ENCODE measurements around the gene CDC73.

Gene CDC73

GRCh38 chr1:193102662-193103061 is 19.2 kb upstream of the CDC73 start:
- no peak overlapping the region for H3K4me3 ChIP-seq (ENCODE audit: low read length)
- peaks cover 16% of the 10 kb centered on the region; the same call in 1 of the 2 replicates for H3F3A ChIP-seq (ENCODE audit: insufficient read depth, low read length)
- DNase-seq, result no peak
- H4K20me1 ChIP-seq (ENCODE audit: insufficient read depth, low read length), result no peaks in the 10 kb centered on the region
- H3K27ac ChIP-seq (ENCODE audit: low read length), result no peak overlapping the region
- no peaks in the 10 kb centered on the region for H3K9me2 ChIP-seq (replicated peaks; ENCODE audit: insufficient read depth, low read length)
- H3K4me2 ChIP-seq (ENCODE audit: low read depth, low read length), result no peak overlapping the region
- H3K9me3 ChIP-seq (replicated peaks; ENCODE audit: insufficient read depth, low read length), result no peaks in the 10 kb centered on the region
- H3K4me1 ChIP-seq (ENCODE audit: low read length), result peaks cover 15% of the 10 kb centered on the region
- TF ChIP-seq EZH2 (optimal IDR thresholded peaks at IDR 0.05; ENCODE audit: low read depth, low read length) (no peak), CTCF (IDR thresholded peaks at IDR 0.05; ENCODE audit: low read length) (no peak), EZH2phosphoT487 (IDR thresholded peaks at IDR 0.05; ENCODE audit: low read length) (no peak)
- H3K79me2 ChIP-seq (ENCODE audit: low read length), result peaks cover 34% of the 10 kb centered on the region
- H3K36me3 ChIP-seq (replicated peaks; ENCODE audit: insufficient read depth, low read length), result no peaks in the 10 kb centered on the region
- no peak overlapping the region for H2AFZ ChIP-seq (ENCODE audit: low read length)
- H3K9ac ChIP-seq (ENCODE audit: low read length), result no peak overlapping the region
- H3K27me3 ChIP-seq (replicated peaks; ENCODE audit: insufficient read depth, low read length), result no peaks in the 10 kb centered on the region

GRCh38 chr1:193103759-193104501 is 17.9 kb upstream of the CDC73 start:
- DNase-seq, result no peak
- Histone ChIP-seq H3F3A (ENCODE audit: insufficient read depth, low read length) (peaks cover 16% of the 10 kb centered on the region; the same call in 1 of the 2 replicates), H3K4me2 (ENCODE audit: low read depth, low read length) (peak overlapping the region; percentile 88), H3K79me2 (ENCODE audit: low read length) (peaks cover 34% of the 10 kb centered on the region), H3K9me2 (replicated peaks; ENCODE audit: insufficient read depth, low read length) (no peaks in the 10 kb centered on the region), H3K4me3 (ENCODE audit: low read length) (peak overlapping the region; percentile 83), H4K20me1 (ENCODE audit: insufficient read depth, low read length) (no peaks in the 10 kb centered on the region), H3K27me3 (replicated peaks; ENCODE audit: insufficient read depth, low read length) (no peaks in the 10 kb centered on the region), H3K9ac (ENCODE audit: low read length) (peak overlapping the region; percentile 72), H3K36me3 (replicated peaks; ENCODE audit: insufficient read depth, low read length) (no peaks in the 10 kb centered on the region), H3K4me1 (ENCODE audit: low read length) (peaks cover 15% of the 10 kb centered on the region), H2AFZ (ENCODE audit: low read length) (peak overlapping the region; percentile 71), H3K27ac (ENCODE audit: low read length) (no peak overlapping the region; the same call in 1 of the 2 replicates), H3K9me3 (replicated peaks; ENCODE audit: insufficient read depth, low read length) (no peaks in the 10 kb centered on the region)
- TF ChIP-seq EZH2 (optimal IDR thresholded peaks at IDR 0.05; ENCODE audit: low read depth, low read length), result no peak
- TF ChIP-seq CTCF (IDR thresholded peaks at IDR 0.05; ENCODE audit: low read length), result no peak
- TF ChIP-seq EZH2phosphoT487 (IDR thresholded peaks at IDR 0.05; ENCODE audit: low read length), result no peak

GRCh38 chr1:193104502-193104906 is 17.3 kb upstream of the CDC73 start:
- Histone ChIP-seq H3K9me3 (replicated peaks; ENCODE audit: insufficient read depth, low read length) (no peaks in the 10 kb centered on the region), H3K36me3 (replicated peaks; ENCODE audit: insufficient read depth, low read length) (no peaks in the 10 kb centered on the region), H3F3A (ENCODE audit: insufficient read depth, low read length) (peaks cover 16% of the 10 kb centered on the region; the same call in 1 of the 2 replicates), H3K4me1 (ENCODE audit: low read length) (peaks cover 15% of the 10 kb centered on the region), H3K4me2 (ENCODE audit: low read depth, low read length) (peak overlapping the region; percentile 88), H3K9me2 (replicated peaks; ENCODE audit: insufficient read depth, low read length) (no peaks in the 10 kb centered on the region), H3K9ac (ENCODE audit: low read length) (peak overlapping the region; percentile 72), H3K27me3 (replicated peaks; ENCODE audit: insufficient read depth, low read length) (no peaks in the 10 kb centered on the region), H2AFZ (ENCODE audit: low read length) (peak overlapping the region; percentile 71), H3K79me2 (ENCODE audit: low read length) (peaks cover 34% of the 10 kb centered on the region), H3K4me3 (ENCODE audit: low read length) (peak overlapping the region; percentile 83), H3K27ac (ENCODE audit: low read length) (peak overlapping the region; percentile 70), H4K20me1 (ENCODE audit: insufficient read depth, low read length) (no peaks in the 10 kb centered on the region)
- TF ChIP-seq CTCF (IDR thresholded peaks at IDR 0.05; ENCODE audit: low read length), result no peak
- no peak for TF ChIP-seq EZH2 (optimal IDR thresholded peaks at IDR 0.05; ENCODE audit: low read depth, low read length)
- no peak for TF ChIP-seq EZH2phosphoT487 (IDR thresholded peaks at IDR 0.05; ENCODE audit: low read length)
- DNase-seq, result peak; percentile 25

Data from MM.1S (cell line).